NOMO-1 treated with DMSO at 0.1 percent for 48 hours (cell line): ENCODE results near the gene SEC23B.
"Not testable (repeated sequence)": the region's sequence is repeated elsewhere in the genome, so short reads cannot be mapped to it uniquely, and the experiment has no call there.

ENCODE experiments used
- DNase-seq: peaks from one replicate; lab custom pipeline; 2025; ENCODE audit not compliant: unreplicated experiment; lab: John Stamatoyannopoulos, UW

SEC23B gene

DNA sequence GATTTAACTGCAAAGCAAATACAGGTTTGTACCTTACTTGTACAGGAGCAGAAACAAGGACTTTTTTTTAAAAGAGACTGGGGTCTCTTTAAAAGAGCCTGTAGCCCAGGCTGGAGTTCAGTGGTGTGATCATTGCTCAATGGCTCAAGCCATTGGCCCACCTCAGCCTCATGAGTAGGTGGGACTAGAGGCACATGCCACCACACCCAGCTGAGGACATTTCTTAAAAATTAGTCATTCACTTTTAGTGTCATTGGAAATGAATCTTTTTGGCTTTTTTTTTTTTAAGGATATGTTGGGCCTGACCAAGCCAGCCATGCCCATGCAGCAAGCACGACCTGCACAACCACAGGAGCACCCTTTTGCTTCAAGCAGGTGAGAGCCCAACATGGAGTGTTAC lies 16.9 kb downstream of the SEC23B start:
- no peak for DNase-seq

DNA sequence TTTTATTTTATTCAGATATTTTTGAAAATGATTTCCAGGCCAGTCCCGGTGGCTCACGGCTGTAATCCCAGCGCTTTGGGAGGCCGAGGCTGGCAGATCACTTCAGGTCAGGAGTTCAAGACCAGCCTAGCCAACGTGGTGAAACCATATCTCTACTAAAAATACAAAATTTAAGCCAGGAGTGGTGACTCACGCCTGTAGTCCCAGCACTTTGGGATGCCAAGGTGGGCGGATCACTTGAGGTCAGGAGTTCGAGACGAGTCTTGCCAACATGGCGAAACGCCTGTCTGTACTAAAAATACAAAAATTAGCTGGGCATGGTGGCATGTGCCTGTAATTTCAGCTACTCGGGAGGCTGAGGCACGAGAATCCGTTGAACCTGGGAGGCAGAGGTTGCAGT lies 19.0 kb downstream of the SEC23B start:
- not testable (repeated sequence) for DNase-seq

DNA sequence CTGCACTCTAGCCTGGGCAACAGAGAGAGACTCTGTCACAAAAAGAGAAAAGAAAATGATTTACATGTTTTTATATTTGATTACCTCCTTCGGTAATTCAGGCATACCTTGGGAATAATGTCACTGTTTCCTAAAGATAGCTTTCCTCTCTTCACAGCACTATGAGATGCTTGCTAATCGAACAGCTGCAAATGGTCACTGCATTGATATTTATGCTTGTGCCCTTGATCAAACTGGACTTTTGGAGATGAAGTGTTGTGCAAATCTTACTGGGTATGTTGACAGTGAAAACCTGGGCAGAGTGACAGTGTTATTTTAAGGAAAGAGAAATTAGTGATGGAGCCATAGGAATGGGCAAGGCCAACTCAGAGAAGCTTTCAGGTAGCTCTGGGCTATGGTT lies 19.6 kb downstream of the SEC23B start:
- no peak for DNase-seq

DNA sequence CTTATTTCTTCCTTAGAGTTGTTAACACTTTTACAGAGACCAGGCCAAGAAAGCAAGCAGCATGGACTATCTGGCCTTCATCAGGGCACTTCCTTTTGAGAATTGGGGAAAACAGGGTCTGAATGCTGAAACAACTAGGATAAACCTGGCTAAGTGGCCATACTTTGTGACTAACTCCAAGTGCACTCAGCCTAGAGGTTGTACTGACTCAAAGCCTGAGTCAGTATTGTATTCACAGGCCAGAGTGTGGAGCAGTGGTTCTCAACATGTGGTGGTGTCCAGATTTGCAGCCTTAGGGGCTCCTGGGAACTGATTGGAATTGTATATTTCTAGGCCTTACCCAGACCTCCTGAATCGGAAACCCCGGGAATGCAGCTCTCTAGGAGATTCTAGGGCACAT lies 20.1 kb downstream of the SEC23B start:
- DNase-seq: no peak

DNA sequence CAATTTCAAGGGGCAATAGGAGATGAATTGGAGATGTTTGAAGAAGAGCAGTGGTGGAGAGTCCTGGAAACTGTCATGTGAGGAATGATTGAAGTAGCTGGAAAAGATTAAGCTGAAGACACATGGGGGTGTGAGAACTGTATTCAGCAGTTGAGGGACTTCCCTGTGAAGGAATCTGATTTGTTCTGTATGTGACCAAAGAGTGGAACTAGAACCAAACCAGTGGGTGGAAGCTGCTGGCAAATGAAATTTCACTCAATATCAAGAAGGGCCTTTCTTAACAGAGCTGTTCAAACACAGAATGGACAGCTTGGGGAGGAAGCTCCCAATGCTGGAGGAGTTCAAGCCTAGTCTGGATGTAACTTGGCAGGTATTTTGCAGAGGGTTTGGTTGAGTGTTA lies 21.3 kb downstream of the SEC23B start:
- DNase-seq: no peak

DNA sequence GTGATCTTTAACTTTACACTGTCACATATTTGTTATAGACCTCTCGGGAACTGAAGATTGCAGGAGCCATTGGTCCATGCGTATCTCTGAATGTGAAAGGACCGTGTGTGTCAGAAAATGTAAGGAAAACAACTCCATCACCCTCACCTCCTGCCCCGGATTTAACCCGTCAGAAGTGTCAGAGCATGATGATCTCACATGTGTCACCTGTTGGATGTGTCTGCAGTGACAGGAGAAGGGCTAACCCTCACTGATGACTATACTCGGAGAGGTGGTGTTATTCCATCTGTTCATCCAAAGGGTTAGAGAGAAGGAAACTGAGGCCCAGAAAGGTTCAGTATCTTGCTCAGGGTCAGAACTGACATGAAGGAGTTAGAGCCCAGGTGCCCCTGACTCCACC lies 24.9 kb downstream of the SEC23B start:
- DNase-seq: no peak

DNA sequence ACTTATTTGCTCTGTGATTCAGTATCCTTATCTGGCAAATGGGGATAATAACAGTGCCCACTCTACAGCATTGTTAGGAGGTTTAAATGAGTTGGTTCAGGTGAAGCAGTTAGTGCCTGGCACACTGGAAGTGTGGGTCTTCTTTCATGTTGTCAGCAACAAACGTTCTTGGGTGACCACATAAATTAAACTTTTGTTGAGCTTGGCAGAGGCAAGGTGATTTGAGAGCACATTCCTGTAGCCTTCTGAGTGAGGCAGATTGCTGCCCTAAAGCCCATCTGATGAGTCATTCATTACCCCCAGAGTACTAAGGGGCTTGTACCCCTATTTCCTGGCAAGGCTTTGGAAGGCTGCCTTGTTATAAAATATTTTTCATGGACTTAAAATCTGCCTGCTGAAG lies 25.8 kb downstream of the SEC23B start:
- no peak for DNase-seq

DNA sequence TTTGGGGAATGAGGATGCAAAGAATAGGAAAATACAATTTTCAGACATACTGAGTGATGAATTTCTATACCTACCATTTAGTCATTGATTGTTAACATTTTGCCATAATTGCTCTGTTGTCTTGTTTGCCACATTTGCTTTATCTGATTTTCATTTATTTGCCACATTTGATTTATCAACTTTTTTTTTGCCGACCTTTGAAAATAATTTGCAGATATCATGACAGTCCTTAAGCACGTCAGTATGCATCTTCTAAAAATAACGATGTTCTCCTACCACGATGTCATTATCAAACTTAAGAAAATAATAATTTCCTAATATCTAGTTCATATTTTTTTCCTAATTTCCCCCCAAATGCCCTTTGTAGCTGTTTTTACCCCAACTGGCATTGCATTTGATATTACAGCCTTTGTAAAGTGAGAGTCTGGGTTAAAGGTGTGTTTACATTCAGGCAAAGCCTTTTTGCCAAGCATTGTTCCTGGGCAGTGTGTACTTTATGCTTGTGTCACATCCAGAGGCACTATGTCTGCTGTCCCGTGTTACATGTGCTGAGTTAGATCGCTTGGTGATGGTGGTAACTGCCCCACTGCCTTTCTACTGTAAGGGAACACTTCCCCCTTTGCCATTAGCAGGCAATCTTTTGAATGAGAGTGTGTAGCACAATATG lies 26.4 kb downstream of the SEC23B start:
- DNase-seq: no peak

DNA sequence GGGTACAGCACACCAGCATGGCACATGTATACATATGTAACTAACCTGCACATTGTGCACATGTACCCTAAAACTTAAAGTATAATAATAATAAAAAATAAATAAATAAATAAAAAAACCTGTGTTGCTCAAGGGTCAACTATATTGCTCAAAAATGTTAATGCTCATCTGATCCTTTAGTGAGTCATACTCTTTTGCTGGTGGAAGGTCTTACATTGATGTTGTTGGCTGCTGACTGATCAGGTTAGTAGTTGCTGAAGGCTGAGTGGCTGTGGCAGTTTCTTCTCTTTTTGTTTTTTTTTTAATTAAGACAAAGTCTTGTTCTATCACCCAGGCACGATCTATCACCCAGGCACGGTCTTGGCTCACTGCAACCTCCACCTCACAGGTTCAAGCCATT lies 29.9 kb downstream of the SEC23B start:
- DNase-seq: no peak

DNA sequence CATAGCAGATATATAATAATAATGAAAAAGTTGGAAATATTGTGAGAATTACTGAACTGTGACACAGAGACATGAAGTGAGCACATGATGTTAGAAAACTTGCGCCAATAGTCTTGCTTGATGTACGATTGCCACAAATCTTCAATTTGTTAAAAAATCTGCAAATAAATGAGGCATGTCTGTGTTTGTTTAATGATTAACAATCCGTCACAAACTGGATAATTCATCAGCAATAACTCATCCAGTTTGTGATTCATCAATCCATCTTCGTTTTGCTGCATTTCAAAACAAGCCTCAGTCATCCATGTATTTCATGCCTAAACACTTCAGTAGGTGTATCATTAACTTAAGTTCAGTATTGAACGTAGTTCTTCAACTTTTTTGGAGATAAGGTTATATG lies 34.0 kb downstream of the SEC23B start:
- no peak for DNase-seq

DNA sequence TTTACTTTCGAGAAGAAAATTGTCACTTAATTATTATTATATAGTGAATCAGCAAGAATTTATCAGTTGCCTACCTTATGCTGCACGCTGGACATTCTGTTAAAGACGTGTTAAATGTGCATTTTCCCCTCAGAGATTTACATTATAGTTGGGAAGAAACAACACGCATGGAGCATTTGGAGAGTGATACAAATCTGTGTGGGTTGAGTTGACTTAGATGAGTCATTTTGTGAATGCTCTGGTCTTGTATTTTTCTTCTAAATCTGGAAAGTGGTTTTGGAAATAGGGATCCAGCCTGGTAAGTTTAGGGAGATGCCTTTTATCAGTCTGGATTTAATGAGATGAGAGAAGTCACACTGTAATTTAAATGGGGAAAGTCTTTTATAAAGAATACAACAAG lies 35.5 kb downstream of the SEC23B start:
- DNase-seq: no peak

DNA sequence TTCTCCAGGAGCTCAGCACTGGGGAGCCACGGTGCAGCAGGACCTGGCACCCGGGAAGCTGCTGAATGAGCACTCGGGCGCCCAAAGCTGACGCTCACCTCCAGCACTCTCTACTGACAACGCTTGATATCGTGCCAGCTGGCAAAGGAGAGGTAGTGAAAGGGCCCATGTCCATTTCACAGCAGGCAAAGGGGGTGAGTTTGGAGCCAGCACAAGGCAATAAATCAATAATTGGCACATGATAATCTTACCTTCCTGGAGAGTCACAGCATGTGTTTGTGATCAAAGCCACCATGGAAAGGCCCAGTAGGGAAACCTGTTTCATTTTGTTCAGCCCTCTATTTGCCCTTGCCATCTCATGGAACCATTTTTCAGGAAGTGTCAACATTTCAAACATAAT lies 36.2 kb downstream of the SEC23B start:
- DNase-seq: no peak

DNA sequence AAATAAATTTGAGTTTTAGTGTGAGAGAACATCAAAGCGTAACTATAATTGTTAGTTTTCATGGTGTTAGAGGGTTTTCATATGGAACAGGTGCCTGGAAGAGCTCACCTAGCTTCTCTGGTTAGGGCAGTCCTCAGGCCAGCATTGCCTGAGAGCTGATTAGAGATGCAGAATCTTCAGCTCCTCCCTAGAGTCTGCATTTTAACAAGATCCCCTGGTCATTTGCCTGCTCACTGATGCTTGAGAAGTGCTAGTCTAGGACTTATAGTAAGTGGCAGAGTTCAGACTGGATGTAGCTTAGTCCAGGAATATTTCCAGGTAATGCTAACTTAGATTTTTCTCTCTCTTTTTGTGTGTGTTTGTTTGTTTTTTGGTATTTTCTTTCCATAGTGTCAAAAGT lies 37.8 kb downstream of the SEC23B start:
- no peak for DNase-seq

DNA sequence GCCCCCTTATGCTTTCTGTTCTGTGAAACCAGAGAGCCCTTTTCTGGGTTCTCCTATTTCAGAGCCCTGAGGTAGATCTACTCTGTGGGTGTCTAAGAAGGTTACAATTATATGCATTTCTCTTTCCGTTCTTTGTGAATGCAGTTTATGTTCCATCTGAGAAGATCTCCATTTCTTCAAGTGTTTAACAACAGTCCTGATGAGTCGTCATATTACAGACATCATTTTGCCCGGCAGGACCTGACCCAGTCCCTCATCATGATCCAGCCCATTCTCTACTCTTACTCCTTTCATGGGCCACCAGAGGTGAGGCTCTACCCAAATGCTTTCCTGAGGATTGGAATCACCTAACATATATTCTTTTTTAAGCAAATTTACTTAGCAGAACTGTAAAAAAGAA lies 40.7 kb downstream of the SEC23B start:
- no peak for DNase-seq

DNA sequence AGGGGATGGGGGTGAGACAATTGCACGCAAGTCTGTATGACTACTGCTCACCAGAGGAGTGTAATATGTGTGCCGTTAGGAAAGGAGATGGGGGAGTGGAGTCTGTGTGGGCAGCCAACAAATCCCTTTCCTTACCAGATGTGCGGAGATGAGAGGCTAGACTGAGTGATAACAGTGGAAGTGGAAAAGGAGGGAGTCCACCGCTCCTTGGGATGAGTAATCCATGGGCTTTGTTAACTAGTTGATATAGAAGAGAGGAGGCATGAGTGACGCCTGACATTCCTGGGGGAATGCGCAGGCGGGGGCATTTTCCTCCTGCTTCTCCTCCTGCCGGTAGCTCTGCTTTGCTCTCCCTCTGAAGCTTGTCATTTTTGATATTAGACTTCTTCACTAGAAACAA lies 46.0 kb downstream of the SEC23B start:
- DNase-seq: no peak

DNA sequence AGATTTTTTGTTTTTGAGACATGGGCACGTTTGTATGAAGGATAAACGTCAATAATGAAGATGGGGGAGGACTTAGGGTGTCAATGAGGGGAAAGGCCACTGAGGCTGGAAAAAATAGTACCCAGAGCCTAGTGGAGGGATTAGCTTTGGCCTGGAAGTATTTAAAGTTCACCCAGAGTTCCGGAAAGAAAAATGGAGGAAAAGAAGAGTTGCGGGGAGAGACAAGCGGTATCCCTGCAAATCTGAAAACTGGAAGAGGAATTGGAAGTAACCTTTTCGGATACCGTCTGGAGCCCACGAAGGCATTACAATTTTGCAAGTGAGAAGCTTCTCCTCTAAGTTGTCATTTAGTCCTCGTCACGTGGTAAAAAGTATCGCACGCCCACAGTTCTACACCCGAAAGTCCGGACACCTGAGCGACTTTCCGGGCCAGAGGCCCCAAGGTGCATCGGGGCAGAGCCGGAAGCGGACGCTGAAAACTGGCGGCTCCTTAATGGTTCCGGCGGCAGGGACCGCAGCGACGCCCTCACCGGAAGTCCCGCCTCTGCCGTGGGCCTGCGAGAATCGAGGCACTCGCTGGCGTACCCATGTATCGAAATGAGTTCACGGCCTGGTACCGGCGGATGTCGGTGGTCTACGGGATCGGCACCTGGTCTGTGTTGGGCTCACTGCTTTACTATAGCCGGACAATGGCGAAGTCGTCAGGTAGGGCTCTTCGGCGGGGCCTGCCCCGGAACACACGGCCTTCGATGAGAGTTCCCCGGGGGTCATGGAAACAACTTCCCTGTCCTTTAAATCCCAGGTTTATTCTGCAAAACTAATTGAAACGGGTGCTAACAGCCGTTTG lies 59.4 kb downstream of the SEC23B start, which contains the start of gene SMIM26:
TSS of gene SMIM26 (plus strand) at position 541 of the 847 bp plus-strand sequence. CDS start at position 588, 47 bp downstream.
- DNase-seq: peak; percentile 86

DNA sequence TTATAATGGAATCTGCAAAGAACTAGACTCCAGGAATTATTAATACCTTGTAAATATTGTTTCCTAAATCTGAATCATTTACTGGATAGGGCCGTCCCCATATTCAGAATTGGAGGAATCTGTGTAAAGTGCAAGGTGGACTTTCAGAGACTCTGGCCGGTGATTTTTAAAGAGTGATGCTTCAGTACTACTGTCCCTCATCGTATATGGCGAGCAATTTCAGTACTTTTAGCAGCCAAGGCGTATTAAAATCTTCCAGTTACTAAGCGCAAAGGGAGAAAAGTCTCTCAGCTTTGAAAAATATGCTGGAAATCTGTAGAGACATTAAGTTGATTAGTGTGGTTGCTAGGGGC lies 60.0 kb downstream of the SEC23B start:
- no peak for DNase-seq

DNA sequence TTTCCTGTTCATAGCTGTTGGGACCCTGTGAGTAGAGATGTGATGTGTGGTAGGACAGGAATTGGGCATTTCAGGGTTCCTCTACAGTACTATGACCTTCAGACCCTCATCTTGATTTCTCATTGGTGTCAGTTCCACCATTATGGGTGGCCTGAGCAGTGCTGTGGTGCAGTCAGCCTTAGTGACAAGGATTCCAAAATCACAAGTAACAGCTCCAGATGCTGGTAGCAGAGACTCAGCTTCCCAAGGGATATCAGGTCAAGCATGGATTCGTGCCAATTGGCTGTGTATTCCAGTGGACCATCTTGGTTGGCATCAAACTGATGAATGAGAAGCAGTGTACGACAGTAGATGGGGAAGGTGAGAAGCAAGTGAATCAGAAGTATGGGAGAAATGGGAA lies 63.3 kb downstream of the SEC23B start:
- DNase-seq: no peak

DNA sequence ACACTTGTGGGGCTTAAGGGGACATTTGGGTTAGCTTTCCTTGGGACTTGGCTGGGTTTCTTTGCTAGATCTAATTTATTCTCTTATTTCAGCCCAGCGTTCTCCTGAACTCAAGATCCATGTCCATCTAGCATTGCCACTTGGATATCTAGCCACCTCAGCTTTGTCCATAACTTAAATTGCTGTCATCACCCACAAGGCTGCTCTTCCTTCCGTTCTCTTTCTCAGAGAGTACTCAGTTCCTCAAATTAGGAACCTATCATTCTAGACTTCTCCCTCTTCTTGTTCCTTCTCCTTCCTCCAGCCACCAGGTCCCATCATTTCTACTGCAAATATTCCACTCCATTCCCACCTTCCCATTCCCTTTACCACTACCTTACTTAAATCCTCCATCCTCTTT lies 63.8 kb downstream of the SEC23B start:
- peak; percentile 90 for DNase-seq

DNA sequence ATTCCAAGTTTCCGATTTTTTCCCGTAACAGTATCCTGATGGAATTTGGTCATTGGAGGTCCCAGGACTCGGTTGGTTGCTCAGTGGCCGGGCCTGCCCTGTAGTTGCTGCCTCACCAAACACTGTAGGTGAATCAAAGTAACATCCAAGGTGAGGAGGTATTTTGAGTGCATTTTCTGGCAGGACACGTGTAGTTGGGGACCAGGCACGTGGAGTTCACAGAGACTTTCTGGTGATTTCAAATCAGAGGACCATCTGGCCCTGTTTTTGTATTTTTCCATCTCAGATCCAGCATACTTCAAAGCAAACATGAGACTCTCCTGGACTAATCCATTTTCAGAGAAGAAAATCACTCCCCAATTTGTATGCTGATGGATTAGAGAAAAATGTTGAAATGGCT lies 70.2 kb downstream of the SEC23B start:
- DNase-seq: no peak

DNA sequence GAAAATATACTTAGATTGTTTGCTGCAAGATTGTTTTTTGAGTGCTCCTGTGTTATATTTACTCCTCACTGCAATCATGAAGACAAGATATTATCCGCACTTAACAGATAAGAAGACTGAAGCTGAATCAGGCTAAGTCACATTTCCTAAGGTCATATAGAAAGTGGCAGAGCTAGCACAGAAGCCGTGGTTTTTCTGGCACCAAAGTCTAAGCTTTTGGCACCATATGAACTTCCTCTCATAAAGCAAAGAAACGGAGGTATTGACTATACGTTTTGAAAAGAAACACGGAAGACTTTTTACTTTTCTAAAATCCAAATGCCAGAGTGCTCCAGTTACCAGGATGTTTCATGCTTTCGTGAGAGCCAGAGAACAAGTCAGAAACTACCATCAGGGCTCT lies 70.8 kb downstream of the SEC23B start:
- DNase-seq: peak; percentile 17

DNA sequence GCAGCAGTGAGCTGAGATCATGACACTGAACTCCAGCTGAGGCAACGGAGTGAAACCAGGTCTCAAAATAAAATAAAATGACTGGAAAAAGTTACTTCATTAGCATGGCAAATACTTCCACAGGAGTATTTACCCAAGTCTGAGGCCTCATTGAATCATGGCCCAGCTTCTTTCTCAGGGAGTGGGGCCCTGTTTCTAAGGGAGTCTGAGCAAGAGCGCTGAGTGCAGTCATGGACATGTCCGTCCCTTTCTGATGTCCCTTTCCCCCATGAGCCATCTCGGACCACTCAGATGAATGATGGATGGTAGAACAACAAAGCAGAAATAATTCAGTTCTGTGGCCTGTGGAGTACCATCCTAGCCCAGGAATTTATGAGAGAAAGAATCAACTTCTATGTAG lies 72.3 kb downstream of the SEC23B start:
- no peak for DNase-seq

DNA sequence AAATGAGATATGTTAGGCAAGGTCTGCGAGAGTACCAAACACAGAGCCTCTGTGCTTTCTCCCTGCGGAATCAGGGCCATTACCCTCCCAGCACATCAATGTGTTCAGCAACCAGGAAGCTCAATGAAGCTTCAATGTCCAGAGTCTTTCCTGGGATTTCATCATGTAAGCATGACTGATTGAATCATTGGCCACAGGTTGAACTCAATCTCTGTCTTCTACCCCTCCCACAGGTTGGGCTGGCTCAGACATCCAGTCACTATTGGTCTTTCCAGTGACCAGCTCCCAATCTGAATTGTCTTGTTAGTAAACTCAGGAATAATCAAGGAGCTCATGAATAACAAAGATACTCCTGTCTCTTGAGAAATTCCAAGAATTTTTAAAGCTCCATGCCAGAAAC lies 77.4 kb downstream of the SEC23B start:
- no peak for DNase-seq
